GM10847 (cell line): ENCODE results near the gene DYNC1I1.

ENCODE experiments used
- POLR2A ChIP-seq: IDR thresholded peaks from 2 replicates; pipeline ENCODE4 v1.6.1; 2011; ENCODE audit not compliant: insufficient read length; ENCODE audit errors: extremely low read depth

DYNC1I1 gene

GRCh38 chr7:96104984-96105383 lies 332.6 kb downstream of the DYNC1I1 start:
- TF ChIP-seq POLR2A: no peak

- no peak for TF ChIP-seq POLR2A
These were observed 339.1 kb downstream of the DYNC1I1 start for GRCh38 chr7:96111405-96111804.

GRCh38 chr7:96114190-96114589 lies 341.8 kb downstream of the DYNC1I1 start:
- no peak for TF ChIP-seq POLR2A

- no peak for TF ChIP-seq POLR2A
These were observed 343.8 kb downstream of the DYNC1I1 start for GRCh38 chr7:96116173-96116572.

GRCh38 chr7:96118449-96119001 lies 346.2 kb downstream of the DYNC1I1 start:
- TF ChIP-seq POLR2A: no peak

GRCh38 chr7:96120445-96121225 lies 348.3 kb downstream of the DYNC1I1 start:
- TF ChIP-seq POLR2A: no peak

- TF ChIP-seq POLR2A: no peak
These were observed 349.4 kb downstream of the DYNC1I1 start for GRCh38 chr7:96121752-96122151.

GRCh38 chr7:96122746-96123145 lies 350.4 kb downstream of the DYNC1I1 start:
- no peak for TF ChIP-seq POLR2A

- no peak for TF ChIP-seq POLR2A
These were observed 354.0 kb downstream of the DYNC1I1 start for GRCh38 chr7:96126382-96126781.

GRCh38 chr7:96127746-96128145 lies 355.4 kb downstream of the DYNC1I1 start:
- TF ChIP-seq POLR2A: no peak

GRCh38 chr7:96131525-96131924 lies 359.2 kb downstream of the DYNC1I1 start:
- TF ChIP-seq POLR2A: no peak

GRCh38 chr7:96135241-96135640 lies 362.9 kb downstream of the DYNC1I1 start:
- no peak for TF ChIP-seq POLR2A

- TF ChIP-seq POLR2A: no peak
These were observed 364.4 kb downstream of the DYNC1I1 start for GRCh38 chr7:96136600-96137239.

- TF ChIP-seq POLR2A: no peak
These were observed 371.3 kb downstream of the DYNC1I1 start for GRCh38 chr7:96143495-96144259.

- no peak for TF ChIP-seq POLR2A
These were observed 371.8 kb downstream of the DYNC1I1 start for GRCh38 chr7:96144260-96144526.
